Measurements from ENCODE around the gene TALDO1. TPM values are rescaled to one million over a fixed set of nuclear protein-coding genes. Genes with fewer than 3 reads are reported as not detected.

Gene TALDO1
- total and polyA plus RNA-seq, 12 donors = 55.3 to 124 (median 96.3) TPM

GRCh38 chr11:766106-766935, 19.1 kb downstream of the TALDO1 start:
- Histone ChIP-seq H3K36me3 (peaks cover 0 to 91% (median 37%) of the 10 kb centered on the region in 9 donors), H3K4me1 (no peaks in the 10 kb centered on the region), H3K4me3 (no peak overlapping the region), H3K27me3 (no peaks in the 10 kb centered on the region), H3K9me3 (no peaks in the 10 kb centered on the region), H3K27ac (no peak overlapping the region)
- no peak for ATAC-seq
- TF ChIP-seq CTCF (IDR thresholded peaks at IDR 0.05) = no peak
- WGBS, 2 donors = 79 to 80% methylated on average over 11 of the region's 11 CpGs
- no peak for DNase-seq
- intact Hi-C loops (cut with DNase I) = no loop called here

- no peak for DNase-seq
- WGBS, 2 donors = 95 to 97% methylated on average over 2 of the region's 2 CpGs
- intact Hi-C loops (cut with DNase I) = no loop called here
- Histone ChIP-seq H3K27ac (no peak overlapping the region), H3K9me3 (no peaks in the 10 kb centered on the region), H3K27me3 (no peaks in the 10 kb centered on the region), H3K4me3 (no peak overlapping the region), H3K36me3 (peaks cover 0 to 91% (median 32%) of the 10 kb centered on the region in 9 donors), H3K4me1 (no peaks in the 10 kb centered on the region)
- no peak for TF ChIP-seq CTCF (IDR thresholded peaks at IDR 0.05)
- ATAC-seq = no peak
Measured at GRCh38 chr11:766936-767210, 19.6 kb downstream of the TALDO1 start.

GRCh38 chr11:767238-767637, 20.0 kb downstream of the TALDO1 start:
- Histone ChIP-seq H3K36me3 (peaks cover 0 to 91% (median 31%) of the 10 kb centered on the region in 9 donors), H3K9me3 (no peaks in the 10 kb centered on the region), H3K4me1 (no peaks in the 10 kb centered on the region), H3K27ac (no peak overlapping the region), H3K4me3 (no peak overlapping the region), H3K27me3 (no peaks in the 10 kb centered on the region)
- intact Hi-C loops (cut with DNase I) = no loop called here
- WGBS, 2 donors = 92% methylated on average over 11 of the region's 11 CpGs
- DNase-seq = no peak
- no peak for ATAC-seq
- TF ChIP-seq CTCF (IDR thresholded peaks at IDR 0.05) = no peak

- Histone ChIP-seq H3K36me3 (peaks cover 0 to 87% (median 17%) of the 10 kb centered on the region in 9 donors), H3K27ac (no peak overlapping the region), H3K4me3 (no peak overlapping the region), H3K9me3 (no peaks in the 10 kb centered on the region), H3K27me3 (no peaks in the 10 kb centered on the region), H3K4me1 (peaks cover 0 to 11% (median 2%) of the 10 kb centered on the region in 9 donors)
- WGBS, 2 donors = 90 to 92% methylated on average over 23 of the region's 23 CpGs
- no peak for TF ChIP-seq CTCF (IDR thresholded peaks at IDR 0.05)
- ATAC-seq = no peak
- intact Hi-C loops (cut with DNase I) = no loop called here
- no peak for DNase-seq
Measured at GRCh38 chr11:769887-770641, 22.8 kb downstream of the TALDO1 start.
